Ascending aorta (tissue), 2 donors: ENCODE results near the gene NLRC5. TPM values are rescaled to one million over a fixed set of nuclear protein-coding genes. Genes with fewer than 3 reads are reported as not detected.
"Not testable (repeated sequence)": the region's sequence is repeated elsewhere in the genome, so short reads cannot be mapped to it uniquely, and the experiment has no call there.

Experiments used
- DNase-seq, 2 donors: peaks; one replicate each; pipeline ENCODE4 v3.0.0-alpha.2; 2019; ENCODE audit warnings: low spot score in 2 of 2
- H3K27ac ChIP-seq, 2 donors: fragments of 200-600 bp; sonication (generic); one replicate each; pipeline ENCODE4 v1.5.1; 2016 to 2017; ENCODE audit warnings: mild to moderate bottlenecking in 1 of 2
- H3K27me3 ChIP-seq: fragments of 200-600 bp; sonication (generic); one replicate; pipeline ENCODE4 v1.5.1; 2017
- H3K36me3 ChIP-seq, 2 donors: fragments of 200-600 bp; sonication (generic); one replicate each; pipeline ENCODE4 v1.5.1; 2016
- H3K4me1 ChIP-seq, 2 donors: fragments of 200-600 bp; sonication (generic); one replicate each; pipeline ENCODE4 v1.5.1; 2016 to 2017; ENCODE audit warnings: mild to moderate bottlenecking in 1 of 2
- H3K4me3 ChIP-seq, 2 donors: fragments of 200-600 bp; sonication (generic); one replicate each; pipeline ENCODE4 v1.5.1; 2016 to 2017; ENCODE audit warnings: mild to moderate bottlenecking in 1 of 2
- H3K9me3 ChIP-seq, 2 donors: fragments of 200-600 bp; sonication (generic); one replicate each; pipeline ENCODE4 v1.5.1; 2016
- CTCF ChIP-seq, 3 experiments: fragments of 200-600 bp in 2 of 3; fragments of 450-650 bp in 1 of 3; sonication (generic) in 2 of 3; IDR thresholded peaks; one replicate each; pipeline ENCODE4 v1.5.1; 2016 to 2019; ENCODE audit warnings: antibody characterized with exemption in 3 of 3, mild to moderate bottlenecking in 1 of 3, moderate library complexity in 1 of 3
- intact Hi-C: fragments of 100-400 bp; cut with DNase I; formaldehyde crosslinking; loops from one replicate; pipeline ENCODE4 v1.15.1; 2023
- total RNA-seq: library from RNA; depleted of rRNA; stranded (reverse); fragments of >200 nt; gene quantifications from one replicate; pipeline ENCODE4 v1.1.0, GENCODE V29; 2016

NLRC5 gene
- total RNA-seq, 1 donor from 2014 or later, result 46.7 TPM

GRCh38 chr16:56989988-56990387 is 631 bp downstream of the NLRC5 start:
- Histone ChIP-seq H3K4me3 (peak overlapping the region; percentile 69 to 95), H3K27ac (peak overlapping the region; percentile 81 to 87), H3K9me3 (no peaks in the 10 kb centered on the region), H3K36me3 (no peaks in the 10 kb centered on the region), H3K27me3 (no peaks in the 10 kb centered on the region), H3K4me1 (peaks cover 0 to 16% of the 10 kb centered on the region in 2 donors)
- TF ChIP-seq CTCF (IDR thresholded peaks at IDR 0.05), result no peak
- peak in 1 of 2 donors; percentile 49 for DNase-seq
- intact Hi-C loops, result loop anchor here (2.0 kb wide), 1 partner anchor 57 kb away; the partner anchor contains the start of gene HERPUD1

- intact Hi-C loops, result no loop called here
- H3K4me1 ChIP-seq, result peaks cover 0 to 16% of the 10 kb centered on the region in 2 donors
- peak overlapping the region; percentile 69 to 95 for H3K4me3 ChIP-seq
- H3K27ac ChIP-seq, result no peak overlapping the region
- H3K36me3 ChIP-seq, result no peaks in the 10 kb centered on the region
- no peaks in the 10 kb centered on the region for H3K9me3 ChIP-seq
- peak in 1 of 2 donors; percentile 51 for DNase-seq
- no peaks in the 10 kb centered on the region for H3K27me3 ChIP-seq
- no peak for TF ChIP-seq CTCF (IDR thresholded peaks at IDR 0.05)
Observed at GRCh38 chr16:56990407-56991286, 1.3 kb downstream of the NLRC5 start.

GRCh38 chr16:56992431-56992830 is 3.1 kb downstream of the NLRC5 start:
- H3K27ac ChIP-seq, H3K9me3 ChIP-seq, DNase-seq, H3K27me3 ChIP-seq, H3K36me3 ChIP-seq, H3K4me3 ChIP-seq, intact Hi-C loops: not testable (repeated sequence)
- peaks cover 0 to 11% of the 10 kb centered on the region in 2 donors for H3K4me1 ChIP-seq

- intact Hi-C loops, result no loop called here
- Histone ChIP-seq H3K27me3 (no peaks in the 10 kb centered on the region), H3K27ac (no peak overlapping the region), H3K4me3 (no peak overlapping the region), H3K9me3 (no peaks in the 10 kb centered on the region), H3K36me3 (no peaks in the 10 kb centered on the region), H3K4me1 (peaks cover 0 to 11% of the 10 kb centered on the region in 2 donors)
- TF ChIP-seq CTCF (IDR thresholded peaks at IDR 0.05), result no peak
- no peak for DNase-seq
Observed at GRCh38 chr16:56993204-56993603, 3.8 kb downstream of the NLRC5 start.

GRCh38 chr16:56994311-56994710 is 5.0 kb downstream of the NLRC5 start:
- intact Hi-C loops, result no loop called here
- H3K27me3 ChIP-seq, result no peaks in the 10 kb centered on the region
- peaks cover 0 to 9% of the 10 kb centered on the region in 2 donors for H3K4me1 ChIP-seq
- DNase-seq, result no peak
- H3K4me3 ChIP-seq, result no peak overlapping the region
- TF ChIP-seq CTCF (IDR thresholded peaks at IDR 0.05), result no peak
- no peaks in the 10 kb centered on the region for H3K9me3 ChIP-seq
- no peak overlapping the region for H3K27ac ChIP-seq
- no peaks in the 10 kb centered on the region for H3K36me3 ChIP-seq

GRCh38 chr16:56995136-56995805 is 5.9 kb downstream of the NLRC5 start:
- DNase-seq, result no peak
- TF ChIP-seq CTCF (IDR thresholded peaks at IDR 0.05), result no peak
- Histone ChIP-seq H3K9me3 (no peaks in the 10 kb centered on the region), H3K27ac (no peak overlapping the region), H3K27me3 (no peaks in the 10 kb centered on the region), H3K4me1 (peaks cover 0 to 12% of the 10 kb centered on the region in 2 donors), H3K36me3 (no peaks in the 10 kb centered on the region), H3K4me3 (no peak overlapping the region)
- intact Hi-C loops, result no loop called here
